T-helper 17 cell (primary cell): ENCODE results near the gene SLC31A2. TPM values are rescaled to one million over a fixed set of nuclear protein-coding genes. Genes with fewer than 3 reads are reported as not detected.

Source experiments
- ATAC-seq: fragments of 150-1000 bp; cut with Tn5 transposase; 2 replicates; pipeline ENCODE4 v1.10.0; 2021; ENCODE audit warnings: mild to moderate bottlenecking, moderate library complexity
- DNase-seq, 3 donors: peaks; one replicate each; pipeline versions ENCODE4 v3.0.0 to v3.0.0-alpha.2; 2020 to 2021
- H3K9me3 ChIP-seq: one replicate; pipeline ENCODE4 v1.7.0; 2013; ENCODE audit warnings: low read length, mild to moderate bottlenecking; ENCODE audit not compliant: control insufficient read depth, poor library complexity, severe bottlenecking
- H3K27ac Mint-ChIP-seq: one replicate; pipeline ENCODE4 v1.8.0; 2022; ENCODE audit warnings: mild to moderate bottlenecking, moderate library complexity, mixed read lengths
- H3K27me3 Mint-ChIP-seq: one replicate; pipeline ENCODE4 v1.8.0; 2022; ENCODE audit warnings: mixed read lengths
- H3K36me3 Mint-ChIP-seq: one replicate; pipeline ENCODE4 v1.8.0; 2022; ENCODE audit warnings: low read depth, mixed read lengths
- H3K4me1 Mint-ChIP-seq: one replicate; pipeline ENCODE4 v1.8.0; 2022; ENCODE audit warnings: mild to moderate bottlenecking, mixed read lengths
- H3K4me3 Mint-ChIP-seq: one replicate; pipeline ENCODE4 v1.8.0; 2022; ENCODE audit warnings: mild to moderate bottlenecking, moderate library complexity, mixed read lengths
- total RNA-seq, 4 donors: library from RNA in 2 of 4; stranded (reverse) in 2 of 4; gene quantifications; one replicate each; pipeline ENCODE4 v1.2.3 and lab custom pipeline; 2022 to 2026

SLC31A2 gene
- total RNA-seq, 2 donors from 2014 or later, result 6.6 to 12.8 TPM

GRCh38 chr9:113155911-113156588 is 5.2 kb downstream of the SLC31A2 start:
- Mint-ChIP-seq H3K36me3 (no peaks in the 10 kb centered on the region), H3K27ac (peak overlapping the region; percentile 88), H3K27me3 (no peaks in the 10 kb centered on the region), H3K4me1 (peaks cover 35% of the 10 kb centered on the region), H3K4me3 (peak overlapping the region; percentile 41)
- H3K9me3 ChIP-seq, result no peaks in the 10 kb centered on the region
- no peak for DNase-seq
- ATAC-seq, result peak; percentile 47

GRCh38 chr9:113156880-113157279 is 6.1 kb downstream of the SLC31A2 start:
- DNase-seq (no peak), ATAC-seq (no peak)
- H3K9me3 ChIP-seq, result no peaks in the 10 kb centered on the region
- Mint-ChIP-seq H3K27ac (peak overlapping the region; percentile 88), H3K4me3 (no peak overlapping the region), H3K27me3 (no peaks in the 10 kb centered on the region), H3K36me3 (no peaks in the 10 kb centered on the region), H3K4me1 (peaks cover 29% of the 10 kb centered on the region)

GRCh38 chr9:113158446-113158845 is 7.6 kb downstream of the SLC31A2 start:
- Mint-ChIP-seq H3K27ac (no peak overlapping the region), H3K27me3 (no peaks in the 10 kb centered on the region), H3K36me3 (peaks cover 3% of the 10 kb centered on the region), H3K4me3 (no peak overlapping the region), H3K4me1 (peaks cover 22% of the 10 kb centered on the region)
- DNase-seq (no peak), ATAC-seq (no peak)
- H3K9me3 ChIP-seq, result no peaks in the 10 kb centered on the region

- no peak for ATAC-seq
- DNase-seq, result no peak
- H3K9me3 ChIP-seq, result no peaks in the 10 kb centered on the region
- Mint-ChIP-seq H3K27me3 (no peaks in the 10 kb centered on the region), H3K4me1 (peaks cover 16% of the 10 kb centered on the region), H3K36me3 (peaks cover 3% of the 10 kb centered on the region), H3K4me3 (no peak overlapping the region), H3K27ac (peak overlapping the region; percentile 72)
Observed at GRCh38 chr9:113160571-113160970, 9.8 kb downstream of the SLC31A2 start.

GRCh38 chr9:113163001-113163400 is 12.2 kb downstream of the SLC31A2 start:
- peaks cover 7% of the 10 kb centered on the region for H3K4me1 Mint-ChIP-seq
- ATAC-seq (no peak), DNase-seq (no peak)
- H3K27ac Mint-ChIP-seq, result no peak overlapping the region
- H3K27me3 Mint-ChIP-seq, result no peaks in the 10 kb centered on the region
- no peaks in the 10 kb centered on the region for H3K9me3 ChIP-seq
- no peak overlapping the region for H3K4me3 Mint-ChIP-seq
- peaks cover 6% of the 10 kb centered on the region for H3K36me3 Mint-ChIP-seq

- Mint-ChIP-seq H3K4me1 (peaks cover 7% of the 10 kb centered on the region), H3K27me3 (no peaks in the 10 kb centered on the region), H3K36me3 (peaks cover 6% of the 10 kb centered on the region), H3K4me3 (no peak overlapping the region), H3K27ac (no peak overlapping the region)
- DNase-seq (no peak), ATAC-seq (no peak)
- H3K9me3 ChIP-seq, result no peaks in the 10 kb centered on the region
Observed at GRCh38 chr9:113164536-113165300, 13.9 kb downstream of the SLC31A2 start.

GRCh38 chr9:113166039-113166438 is 15.2 kb downstream of the SLC31A2 start:
- H3K9me3 ChIP-seq, result no peaks in the 10 kb centered on the region
- H3K4me3 Mint-ChIP-seq, result no peak overlapping the region
- ATAC-seq (no peak), DNase-seq (no peak)
- H3K27me3 Mint-ChIP-seq, result no peaks in the 10 kb centered on the region
- peaks cover 8% of the 10 kb centered on the region for H3K36me3 Mint-ChIP-seq
- H3K27ac Mint-ChIP-seq, result no peak overlapping the region
- peaks cover 5% of the 10 kb centered on the region for H3K4me1 Mint-ChIP-seq

- no peak for DNase-seq
- H3K4me1 Mint-ChIP-seq, result peaks cover 5% of the 10 kb centered on the region
- H3K27ac Mint-ChIP-seq, result peak overlapping the region; percentile 34
Observed at GRCh38 chr9:113168809-113169208, 18.0 kb downstream of the SLC31A2 start.

GRCh38 chr9:113173341-113173740 is 22.5 kb downstream of the SLC31A2 start:
- no peak overlapping the region for H3K4me3 Mint-ChIP-seq
- no peaks in the 10 kb centered on the region for H3K9me3 ChIP-seq
- DNase-seq, result no peak
- peak overlapping the region; percentile 1 for H3K27ac Mint-ChIP-seq
- no peak for ATAC-seq
- peaks cover 2% of the 10 kb centered on the region for H3K4me1 Mint-ChIP-seq
- no peaks in the 10 kb centered on the region for H3K27me3 Mint-ChIP-seq
- H3K36me3 Mint-ChIP-seq, result peaks cover 19% of the 10 kb centered on the region

More at GRCh38 chr9:113168809-113169208, 18.0 kb downstream of the SLC31A2 start:
- H3K4me3 Mint-ChIP-seq, result peak overlapping the region; percentile 31
- H3K9me3 ChIP-seq, result no peaks in the 10 kb centered on the region
- H3K27me3 Mint-ChIP-seq, result no peaks in the 10 kb centered on the region
- ATAC-seq, result no peak
- peaks cover 13% of the 10 kb centered on the region for H3K36me3 Mint-ChIP-seq

- no peaks in the 10 kb centered on the region for H3K4me1 Mint-ChIP-seq
- H3K36me3 Mint-ChIP-seq, result peaks cover 29% of the 10 kb centered on the region
- no peaks in the 10 kb centered on the region for H3K9me3 ChIP-seq
- ATAC-seq (no peak), DNase-seq (no peak)
- peak overlapping the region; percentile 24 for H3K27ac Mint-ChIP-seq
- no peaks in the 10 kb centered on the region for H3K27me3 Mint-ChIP-seq
- no peak overlapping the region for H3K4me3 Mint-ChIP-seq
Observed at GRCh38 chr9:113176803-113177202, 26.0 kb downstream of the SLC31A2 start.

- Mint-ChIP-seq H3K27me3 (no peaks in the 10 kb centered on the region), H3K36me3 (peaks cover 29% of the 10 kb centered on the region), H3K4me3 (no peak overlapping the region), H3K4me1 (no peaks in the 10 kb centered on the region), H3K27ac (no peak overlapping the region)
- H3K9me3 ChIP-seq, result no peaks in the 10 kb centered on the region
- ATAC-seq (no peak), DNase-seq (no peak)
Observed at GRCh38 chr9:113177251-113177650, 26.4 kb downstream of the SLC31A2 start.

- DNase-seq, result no peak
- ATAC-seq, result no peak
- Mint-ChIP-seq H3K4me1 (peaks cover 3% of the 10 kb centered on the region), H3K27ac (no peak overlapping the region), H3K4me3 (no peak overlapping the region), H3K36me3 (peaks cover 28% of the 10 kb centered on the region), H3K27me3 (no peaks in the 10 kb centered on the region)
- H3K9me3 ChIP-seq, result no peaks in the 10 kb centered on the region
Observed at GRCh38 chr9:113178087-113178486, 27.3 kb downstream of the SLC31A2 start.

GRCh38 chr9:113179839-113180238 is 29.0 kb downstream of the SLC31A2 start:
- no peaks in the 10 kb centered on the region for H3K27me3 Mint-ChIP-seq
- no peak for ATAC-seq
- H3K4me3 Mint-ChIP-seq, result no peak overlapping the region

More at GRCh38 chr9:113179839-113180238, 29.0 kb downstream of the SLC31A2 start:
- Mint-ChIP-seq H3K36me3 (peaks cover 29% of the 10 kb centered on the region), H3K27ac (no peak overlapping the region), H3K4me1 (peaks cover 3% of the 10 kb centered on the region)
- no peaks in the 10 kb centered on the region for H3K9me3 ChIP-seq
- no peak for DNase-seq
